ENCODE data around the gene INTS11.

INTS11 gene

GRCh38 chr1:1284221-1285101, 40.0 kb downstream of the INTS11 start:
- no peaks in the 10 kb centered on the region for H3K4me1 ChIP-seq (ENCODE audit: control insufficient read depth, low read depth, low read length)
- H4K8ac ChIP-seq (ENCODE audit: low read depth, low read length) = no peak overlapping the region
- no peak overlapping the region for H2BK5ac ChIP-seq (ENCODE audit: low read length)
- no CpG with 5 or more reads among the region's 32 CpGs for WGBS (ENCODE audit: extremely low coverage, insufficient coverage, low lambda C conversion rate)
- H2AK5ac ChIP-seq (ENCODE audit: low read length) = no peak overlapping the region
- no peak overlapping the region for H2BK120ac ChIP-seq (ENCODE audit: low read depth, low read length)
- no peak overlapping the region for H3K4me2 ChIP-seq (ENCODE audit: low read length)
- no peak overlapping the region for H3K23ac ChIP-seq (ENCODE audit: low read length)
- H3K36me3 ChIP-seq (ENCODE audit: control insufficient read depth, insufficient read depth, low read length) = no peaks in the 10 kb centered on the region
- no peak overlapping the region for H3K9ac ChIP-seq (ENCODE audit: low read length)
- no peak overlapping the region for H3K4me3 ChIP-seq (ENCODE audit: low read length)
- H3K27ac ChIP-seq (ENCODE audit: low read depth, low read length) = no peak overlapping the region
- H3K79me1 ChIP-seq (ENCODE audit: low read length) = no peaks in the 10 kb centered on the region
- no peaks in the 10 kb centered on the region for H3K27me3 ChIP-seq (ENCODE audit: insufficient read depth, low read length, poor library complexity)
- DNase-seq = no peak
- H3K4ac ChIP-seq (ENCODE audit: low read depth, low read length) = no peak overlapping the region
- H3K79me2 ChIP-seq (ENCODE audit: control insufficient read depth, insufficient read depth, low read length) = no peaks in the 10 kb centered on the region
- H3K56ac ChIP-seq (ENCODE audit: low read length) = no peak overlapping the region
- no peak overlapping the region for H3K18ac ChIP-seq (ENCODE audit: low read length)
- no peak overlapping the region for H4K5ac ChIP-seq (ENCODE audit: low read length)
- no peak overlapping the region for H2BK15ac ChIP-seq (replicated peaks; ENCODE audit: low read depth)

DNA sequence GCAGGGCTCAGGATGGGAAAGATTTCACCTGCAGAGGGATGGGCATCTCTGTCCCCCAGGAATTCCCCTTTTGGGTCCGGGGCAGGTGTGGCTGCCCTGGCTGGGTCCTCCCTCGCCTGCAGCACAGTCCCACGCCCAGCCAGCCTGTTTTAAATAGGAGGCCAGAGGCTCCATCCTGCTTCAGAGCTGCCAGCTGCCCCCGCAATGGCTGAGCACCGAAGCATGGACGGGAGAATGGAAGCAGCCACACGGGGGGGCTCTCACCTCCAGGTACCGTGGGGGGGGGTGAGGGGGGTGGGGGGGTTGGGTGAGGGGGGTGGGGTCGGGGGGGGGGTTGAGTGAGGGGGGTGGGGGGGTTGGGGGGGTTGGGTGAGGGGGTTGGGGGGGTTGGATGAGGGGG, 40.6 kb downstream of the INTS11 start:
- WGBS (ENCODE audit: extremely low coverage, insufficient coverage, low lambda C conversion rate) = no CpG with 5 or more reads among the region's 9 CpGs
- no peaks in the 10 kb centered on the region for H3K79me1 ChIP-seq (ENCODE audit: low read length)
- H3K4ac ChIP-seq (ENCODE audit: low read depth, low read length) = no peak overlapping the region
- H3K79me2 ChIP-seq (ENCODE audit: control insufficient read depth, insufficient read depth, low read length) = no peaks in the 10 kb centered on the region
- H2AK5ac ChIP-seq (ENCODE audit: low read length) = no peak overlapping the region
- no peak overlapping the region for H2BK15ac ChIP-seq (replicated peaks; ENCODE audit: low read depth)
- H3K27me3 ChIP-seq (ENCODE audit: insufficient read depth, low read length, poor library complexity) = no peaks in the 10 kb centered on the region
- no peak overlapping the region for H3K18ac ChIP-seq (ENCODE audit: low read length)
- H3K4me3 ChIP-seq (ENCODE audit: low read length) = no peak overlapping the region
- no peak overlapping the region for H3K56ac ChIP-seq (ENCODE audit: low read length)
- no peak overlapping the region for H3K23ac ChIP-seq (ENCODE audit: low read length)
- no peak overlapping the region for H3K9ac ChIP-seq (ENCODE audit: low read length)
- no peak overlapping the region for H3K4me2 ChIP-seq (ENCODE audit: low read length)
- H2BK5ac ChIP-seq (ENCODE audit: low read length) = no peak overlapping the region
- H3K4me1 ChIP-seq (ENCODE audit: control insufficient read depth, low read depth, low read length) = no peaks in the 10 kb centered on the region
- H3K27ac ChIP-seq (ENCODE audit: low read depth, low read length) = no peak overlapping the region
- peak; percentile 54 for DNase-seq
- H2BK120ac ChIP-seq (ENCODE audit: low read depth, low read length) = no peak overlapping the region
- no peak overlapping the region for H4K5ac ChIP-seq (ENCODE audit: low read length)
- no peak overlapping the region for H4K8ac ChIP-seq (ENCODE audit: low read depth, low read length)
- H3K36me3 ChIP-seq (ENCODE audit: control insufficient read depth, insufficient read depth, low read length) = no peaks in the 10 kb centered on the region

- no peak overlapping the region for H2AK5ac ChIP-seq (ENCODE audit: low read length)
- no peak overlapping the region for H3K18ac ChIP-seq (ENCODE audit: low read length)
- H3K4me2 ChIP-seq (ENCODE audit: low read length) = no peak overlapping the region
- H2BK120ac ChIP-seq (ENCODE audit: low read depth, low read length) = no peak overlapping the region
- DNase-seq = no peak
- no peaks in the 10 kb centered on the region for H3K4me1 ChIP-seq (ENCODE audit: control insufficient read depth, low read depth, low read length)
- H3K23ac ChIP-seq (ENCODE audit: low read length) = no peak overlapping the region
- H3K27ac ChIP-seq (ENCODE audit: low read depth, low read length) = no peak overlapping the region
- no peak overlapping the region for H2BK5ac ChIP-seq (ENCODE audit: low read length)
- no peak overlapping the region for H3K56ac ChIP-seq (ENCODE audit: low read length)
- H2BK15ac ChIP-seq (replicated peaks; ENCODE audit: low read depth) = no peak overlapping the region
- H4K8ac ChIP-seq (ENCODE audit: low read depth, low read length) = no peak overlapping the region
- no peak overlapping the region for H3K9ac ChIP-seq (ENCODE audit: low read length)
- H3K36me3 ChIP-seq (ENCODE audit: control insufficient read depth, insufficient read depth, low read length) = no peaks in the 10 kb centered on the region
- no peak overlapping the region for H3K4me3 ChIP-seq (ENCODE audit: low read length)
- no peaks in the 10 kb centered on the region for H3K27me3 ChIP-seq (ENCODE audit: insufficient read depth, low read length, poor library complexity)
- no peak overlapping the region for H4K5ac ChIP-seq (ENCODE audit: low read length)
- WGBS (ENCODE audit: extremely low coverage, insufficient coverage, low lambda C conversion rate) = no CpG with 5 or more reads among the region's 14 CpGs
- no peak overlapping the region for H3K4ac ChIP-seq (ENCODE audit: low read depth, low read length)
- H3K79me2 ChIP-seq (ENCODE audit: control insufficient read depth, insufficient read depth, low read length) = no peaks in the 10 kb centered on the region
- no peaks in the 10 kb centered on the region for H3K79me1 ChIP-seq (ENCODE audit: low read length)
Measured at GRCh38 chr1:1282998-1283397, 41.5 kb downstream of the INTS11 start.

DNA sequence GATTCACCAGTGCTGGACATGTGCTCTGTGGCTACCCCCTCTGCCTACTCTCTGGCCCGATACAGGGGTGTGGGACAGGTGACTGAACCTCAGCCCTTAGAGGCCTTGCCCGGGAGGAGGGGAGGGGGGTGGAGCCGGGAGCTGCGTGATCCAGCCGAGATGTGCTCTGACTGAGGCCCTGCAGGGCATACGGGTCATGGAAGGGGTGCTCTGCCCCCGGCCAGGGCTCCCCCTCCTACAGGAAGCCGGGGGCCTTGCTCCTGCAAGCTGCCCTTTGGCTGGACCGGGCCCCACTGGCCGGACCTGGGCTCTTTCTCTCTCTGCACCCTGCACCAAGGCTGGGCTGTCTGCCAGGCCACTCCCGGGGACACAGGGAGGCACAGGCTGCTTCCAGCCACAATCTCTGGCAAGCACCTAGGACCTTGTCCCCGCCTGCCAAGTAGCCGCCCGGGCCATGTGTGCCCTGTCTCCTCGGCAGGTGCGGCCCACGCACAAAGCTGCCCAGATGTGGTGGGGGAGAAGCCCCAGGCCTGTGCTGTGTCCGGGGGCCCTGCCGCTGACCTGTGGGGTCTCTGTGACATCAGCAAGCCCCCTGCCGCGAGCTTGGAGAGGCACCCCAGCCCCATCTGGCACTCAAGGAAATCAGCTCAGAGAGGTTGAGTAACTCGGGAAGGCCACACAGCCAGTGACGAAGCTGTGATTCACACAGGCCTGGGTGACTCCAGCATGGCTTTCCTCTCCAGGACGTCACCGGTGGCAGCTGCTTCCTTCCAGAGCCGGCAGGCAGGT, 42.7 kb downstream of the INTS11 start:
- H3K9ac ChIP-seq (ENCODE audit: low read length) = no peak overlapping the region
- H2AK5ac ChIP-seq (ENCODE audit: low read length) = no peak overlapping the region
- H3K4me2 ChIP-seq (ENCODE audit: low read length) = no peak overlapping the region
- H3K27ac ChIP-seq (ENCODE audit: low read depth, low read length) = no peak overlapping the region
- no peak overlapping the region for H3K18ac ChIP-seq (ENCODE audit: low read length)
- H4K5ac ChIP-seq (ENCODE audit: low read length) = no peak overlapping the region
- H3K56ac ChIP-seq (ENCODE audit: low read length) = no peak overlapping the region
- H4K8ac ChIP-seq (ENCODE audit: low read depth, low read length) = no peak overlapping the region
- no peaks in the 10 kb centered on the region for H3K79me1 ChIP-seq (ENCODE audit: low read length)
- H2BK15ac ChIP-seq (replicated peaks; ENCODE audit: low read depth) = no peak overlapping the region
- H3K4me3 ChIP-seq (ENCODE audit: low read length) = no peak overlapping the region
- no peak overlapping the region for H2BK5ac ChIP-seq (ENCODE audit: low read length)
- H3K27me3 ChIP-seq (ENCODE audit: insufficient read depth, low read length, poor library complexity) = no peaks in the 10 kb centered on the region
- H3K79me2 ChIP-seq (ENCODE audit: control insufficient read depth, insufficient read depth, low read length) = no peaks in the 10 kb centered on the region
- no peaks in the 10 kb centered on the region for H3K4me1 ChIP-seq (ENCODE audit: control insufficient read depth, low read depth, low read length)
- H3K36me3 ChIP-seq (ENCODE audit: control insufficient read depth, insufficient read depth, low read length) = no peaks in the 10 kb centered on the region
- DNase-seq = no peak
- no peak overlapping the region for H3K23ac ChIP-seq (ENCODE audit: low read length)
- WGBS (ENCODE audit: extremely low coverage, insufficient coverage, low lambda C conversion rate) = no CpG with 5 or more reads among the region's 26 CpGs
- H3K4ac ChIP-seq (ENCODE audit: low read depth, low read length) = no peak overlapping the region
- H2BK120ac ChIP-seq (ENCODE audit: low read depth, low read length) = no peak overlapping the region

DNA sequence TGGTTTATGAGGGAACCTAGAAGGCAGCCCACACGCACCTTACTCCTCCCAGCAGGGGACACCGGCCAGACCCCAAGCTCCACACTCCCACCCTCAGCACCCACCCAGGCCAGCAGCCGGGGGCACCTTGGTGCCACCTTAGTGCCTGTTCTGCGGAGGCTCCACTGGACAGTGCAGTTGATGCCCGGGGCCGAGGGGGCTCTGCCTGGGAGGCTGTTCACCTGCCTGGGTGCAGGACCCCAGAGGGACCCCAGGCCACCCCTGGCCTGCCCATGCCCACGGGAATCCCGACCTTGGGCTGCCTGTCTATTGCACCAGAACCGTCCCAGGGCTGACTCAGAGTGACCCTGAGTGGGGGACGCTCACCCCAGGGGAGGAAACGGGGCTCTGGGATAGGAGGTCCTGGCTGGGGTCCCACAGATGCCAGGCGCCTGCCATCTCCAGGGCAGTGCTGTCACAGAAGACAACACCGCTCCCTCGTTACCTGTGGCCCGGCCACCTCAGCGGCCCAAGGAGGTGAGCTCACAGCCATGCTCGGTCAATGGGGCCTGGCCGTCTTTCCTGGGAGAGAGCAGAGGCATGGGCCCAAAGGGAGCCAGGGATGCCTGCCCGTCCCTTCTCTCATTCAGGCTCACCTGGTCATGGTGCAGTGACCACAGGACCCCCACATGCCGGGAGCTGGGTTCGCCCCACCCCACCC, 43.5 kb downstream of the INTS11 start:
- no peaks in the 10 kb centered on the region for H3K27me3 ChIP-seq (ENCODE audit: insufficient read depth, low read length, poor library complexity)
- no peak overlapping the region for H3K4me3 ChIP-seq (ENCODE audit: low read length)
- no peak overlapping the region for H4K8ac ChIP-seq (ENCODE audit: low read depth, low read length)
- no peak overlapping the region for H4K5ac ChIP-seq (ENCODE audit: low read length)
- no peak overlapping the region for H2BK15ac ChIP-seq (replicated peaks; ENCODE audit: low read depth)
- H3K27ac ChIP-seq (ENCODE audit: low read depth, low read length) = no peak overlapping the region
- WGBS (ENCODE audit: extremely low coverage, insufficient coverage, low lambda C conversion rate) = no CpG with 5 or more reads among the region's 21 CpGs
- no peaks in the 10 kb centered on the region for H3K79me2 ChIP-seq (ENCODE audit: control insufficient read depth, insufficient read depth, low read length)
- no peak overlapping the region for H2BK5ac ChIP-seq (ENCODE audit: low read length)
- H3K4me1 ChIP-seq (ENCODE audit: control insufficient read depth, low read depth, low read length) = no peaks in the 10 kb centered on the region
- no peak overlapping the region for H3K23ac ChIP-seq (ENCODE audit: low read length)
- H3K56ac ChIP-seq (ENCODE audit: low read length) = no peak overlapping the region
- no peak overlapping the region for H3K4me2 ChIP-seq (ENCODE audit: low read length)
- H2BK120ac ChIP-seq (ENCODE audit: low read depth, low read length) = no peak overlapping the region
- H3K9ac ChIP-seq (ENCODE audit: low read length) = no peak overlapping the region
- H3K4ac ChIP-seq (ENCODE audit: low read depth, low read length) = no peak overlapping the region
- DNase-seq = no peak
- H2AK5ac ChIP-seq (ENCODE audit: low read length) = no peak overlapping the region
- no peaks in the 10 kb centered on the region for H3K36me3 ChIP-seq (ENCODE audit: control insufficient read depth, insufficient read depth, low read length)
- no peaks in the 10 kb centered on the region for H3K79me1 ChIP-seq (ENCODE audit: low read length)
- H3K18ac ChIP-seq (ENCODE audit: low read length) = no peak overlapping the region
